Activated CD4-positive, alpha-beta T cell treated with anti-CD3 and anti-CD28 coated beads, Interleukin-2, amount 50 U/mL, for 4 hours (primary cell): ENCODE data around the gene UTF1.

Experiments
- DNase-seq, 2 experiments: peaks; one replicate each; pipeline ENCODE4 v3.0.0-alpha.2; 2020

The UTF1 gene

DNA sequence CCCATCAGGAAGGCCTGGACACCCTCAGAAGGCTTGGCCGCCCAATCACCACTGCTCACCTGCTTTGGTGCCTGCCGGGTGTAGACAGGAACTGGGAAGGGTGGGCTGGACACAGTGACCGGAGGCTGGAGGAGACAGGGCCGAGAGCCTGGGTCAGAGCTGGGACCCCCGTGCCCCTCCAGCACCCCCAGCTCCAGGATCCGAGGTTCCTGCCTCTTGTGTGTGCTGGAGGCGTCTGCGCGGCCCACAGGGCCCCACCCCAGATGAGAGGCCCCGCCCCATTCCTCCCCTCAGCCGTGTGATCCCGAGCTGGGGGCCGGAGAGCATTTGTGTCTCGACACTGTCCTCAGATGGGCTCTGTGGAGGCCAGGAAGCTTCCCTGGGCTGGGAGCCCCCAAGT is 37.3 kb downstream of the UTF1 start:
- no peak for DNase-seq

DNA sequence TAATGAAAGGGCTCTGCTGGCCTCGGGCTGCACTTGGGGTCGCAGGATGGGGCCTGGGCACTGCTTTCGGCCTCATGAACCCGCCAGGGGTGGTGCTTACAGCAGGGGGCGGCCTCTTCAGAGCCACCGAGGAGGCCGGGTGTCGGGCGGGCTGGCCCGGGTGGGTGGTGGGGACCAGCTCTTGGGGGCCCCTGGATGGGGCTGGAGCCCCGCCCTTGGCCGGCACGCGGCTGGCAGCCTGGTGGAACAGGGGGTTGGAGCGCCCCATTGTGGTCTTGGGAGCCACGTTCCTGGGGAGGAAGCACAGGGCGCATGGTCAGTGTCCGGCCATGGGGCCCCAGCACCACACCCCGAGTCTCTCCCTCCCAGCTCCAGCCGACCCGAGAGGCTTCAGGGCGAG is 37.8 kb downstream of the UTF1 start:
- DNase-seq, result no peak

DNA sequence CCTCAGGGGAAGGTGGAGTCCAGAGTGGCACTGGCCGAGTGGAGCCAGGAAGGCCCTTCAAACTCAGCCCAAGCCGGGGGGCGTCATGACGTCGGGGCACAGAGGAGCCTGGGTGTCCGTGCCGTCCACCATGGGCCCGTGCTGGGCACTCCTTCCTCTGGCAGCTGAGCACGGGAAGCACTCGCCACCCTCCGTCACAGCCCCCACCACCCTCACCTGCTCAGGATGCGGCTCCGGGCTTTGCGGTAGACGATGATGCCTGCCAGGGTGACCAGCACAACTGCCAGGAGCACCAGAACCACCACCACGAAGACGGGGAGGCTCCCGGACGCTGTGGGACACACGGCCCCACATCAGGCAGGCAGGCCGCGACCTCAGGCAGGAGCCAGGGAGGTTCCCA is 38.5 kb downstream of the UTF1 start:
- DNase-seq, result no peak

DNA sequence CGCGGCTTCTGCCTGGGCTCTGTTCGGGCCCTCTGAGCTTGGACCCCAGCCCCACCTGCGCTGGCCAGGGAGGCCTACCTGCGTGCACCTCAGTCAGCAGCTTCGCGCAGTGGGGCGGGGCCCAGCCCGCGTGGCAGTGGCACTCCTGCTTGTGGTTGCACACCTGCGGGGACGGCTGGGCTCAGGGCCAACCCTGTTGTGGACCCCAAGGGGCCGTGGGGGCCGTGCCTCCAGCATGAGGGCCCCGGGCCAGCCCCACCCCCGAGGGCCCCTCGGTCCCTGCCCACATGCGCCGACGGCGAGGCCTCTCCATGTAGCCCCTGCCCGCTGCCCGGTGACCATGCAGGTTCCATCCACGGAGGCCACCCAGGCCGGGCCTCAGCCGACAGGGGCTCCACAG is 39.4 kb downstream of the UTF1 start:
- DNase-seq, result no peak

DNA sequence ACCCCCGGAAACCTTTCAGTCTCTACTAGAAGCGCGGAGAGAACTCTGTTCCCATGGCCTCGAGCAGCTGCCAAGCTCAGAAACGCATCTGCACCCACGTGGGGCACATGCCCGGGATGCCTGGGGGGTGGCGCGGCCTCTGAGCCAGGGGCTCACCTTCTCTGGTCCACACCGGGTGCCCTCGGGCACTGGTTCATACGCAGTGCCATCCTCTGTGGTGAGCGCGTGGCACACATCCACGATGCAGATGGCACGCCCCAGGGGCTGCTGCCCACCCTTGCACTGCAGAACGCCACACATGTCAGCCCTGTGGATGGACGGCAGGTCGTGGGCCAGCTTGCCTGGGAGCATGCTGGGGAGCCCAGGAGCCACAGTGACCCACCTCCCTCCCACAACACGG is 40.2 kb downstream of the UTF1 start:
- no peak for DNase-seq

DNA sequence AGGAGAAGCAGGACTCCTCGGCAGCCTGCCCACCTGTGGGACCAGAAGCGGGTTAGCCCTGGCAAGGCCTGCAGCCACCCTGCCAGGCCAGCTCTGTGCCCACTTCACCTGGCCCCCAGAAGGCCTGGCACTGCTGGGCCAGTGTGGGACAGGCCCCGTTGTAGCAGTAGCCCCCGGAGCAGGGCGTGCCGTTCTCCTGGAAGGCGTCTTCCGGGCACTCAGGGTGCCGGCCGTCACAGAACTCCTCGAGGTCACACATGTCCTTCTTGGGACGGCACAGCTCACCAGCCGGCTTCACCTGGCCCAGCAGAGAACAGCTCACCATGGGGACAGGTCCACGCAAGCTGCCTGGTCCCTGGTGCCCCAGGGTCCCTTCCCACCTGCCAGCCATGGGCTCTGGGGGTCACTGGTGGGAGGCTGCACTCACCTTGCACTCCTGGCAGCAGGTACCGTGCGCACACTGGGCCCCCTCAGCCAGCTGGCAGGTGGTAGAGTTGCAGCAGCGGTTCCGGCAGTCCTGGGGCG is 40.8 kb downstream of the UTF1 start:
- DNase-seq, result no peak

DNA sequence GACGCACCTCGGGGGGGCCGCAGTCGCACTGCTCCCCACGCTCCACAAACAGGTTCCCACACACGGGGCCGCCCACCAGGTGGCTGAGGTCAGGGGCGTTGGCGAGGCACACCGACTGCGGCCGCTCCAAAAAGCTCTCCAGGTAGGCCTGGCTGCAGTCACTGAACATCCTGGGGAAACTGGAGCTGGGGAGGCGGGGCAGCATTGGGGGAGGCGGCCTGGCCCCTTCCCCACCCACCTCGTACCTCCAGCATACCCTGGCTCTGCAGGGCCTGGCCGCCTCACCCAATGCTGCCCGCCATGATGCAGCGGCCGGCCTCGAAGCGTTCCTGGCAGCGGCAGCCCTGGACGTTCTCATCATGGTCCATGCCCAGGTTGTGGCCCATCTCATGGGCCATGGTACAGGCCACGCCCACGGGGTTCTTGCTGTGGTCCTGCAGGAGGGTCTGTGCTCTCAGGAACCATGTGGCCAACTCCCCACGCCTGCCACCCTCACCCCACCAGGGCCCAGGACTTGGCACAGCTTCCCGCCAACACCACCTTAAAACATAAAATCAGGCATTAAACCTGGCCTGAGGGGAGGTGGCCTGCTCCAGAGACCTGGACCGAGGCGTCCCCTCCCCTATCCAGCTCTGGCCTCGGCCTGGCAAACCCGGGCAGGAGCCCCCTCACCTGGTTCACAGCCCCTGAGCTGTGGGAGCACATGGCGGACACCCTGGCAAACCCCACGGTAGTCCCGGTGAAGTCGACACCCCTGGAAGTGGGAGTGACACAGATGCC is 41.7 kb downstream of the UTF1 start:
- DNase-seq, result no peak

DNA sequence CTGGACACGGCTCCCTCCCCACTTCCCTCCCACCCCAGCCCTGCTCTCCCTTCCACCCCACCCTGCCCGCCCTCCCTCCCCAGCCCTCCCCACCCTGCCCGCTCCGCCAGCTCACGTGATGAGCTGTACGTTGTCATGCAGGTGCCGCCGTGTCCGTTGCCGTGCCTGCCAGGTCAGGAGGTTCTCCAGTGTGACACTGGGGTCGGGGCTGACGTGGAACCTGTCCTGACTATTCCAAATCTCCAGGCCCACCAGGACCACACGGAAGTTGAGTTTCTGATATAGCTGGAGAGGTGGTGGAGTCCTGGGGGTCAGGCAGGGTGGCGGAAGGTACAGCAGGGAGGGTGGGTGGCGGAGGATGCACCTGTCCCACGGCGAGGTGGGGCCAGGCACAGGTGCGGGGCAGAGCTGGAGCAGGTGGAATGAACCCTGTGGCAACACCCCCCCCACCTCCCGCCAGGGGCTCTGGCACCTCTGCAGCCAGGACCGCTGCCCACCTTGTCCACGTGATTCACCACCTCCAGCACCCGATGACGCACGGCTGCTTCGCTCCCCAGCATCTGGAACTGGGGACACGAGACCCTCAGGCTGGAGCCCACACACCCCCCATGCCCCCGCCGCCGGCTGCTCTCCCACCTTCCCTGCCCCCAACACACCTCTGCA is 42.4 kb downstream of the UTF1 start:
- no peak for DNase-seq

DNA sequence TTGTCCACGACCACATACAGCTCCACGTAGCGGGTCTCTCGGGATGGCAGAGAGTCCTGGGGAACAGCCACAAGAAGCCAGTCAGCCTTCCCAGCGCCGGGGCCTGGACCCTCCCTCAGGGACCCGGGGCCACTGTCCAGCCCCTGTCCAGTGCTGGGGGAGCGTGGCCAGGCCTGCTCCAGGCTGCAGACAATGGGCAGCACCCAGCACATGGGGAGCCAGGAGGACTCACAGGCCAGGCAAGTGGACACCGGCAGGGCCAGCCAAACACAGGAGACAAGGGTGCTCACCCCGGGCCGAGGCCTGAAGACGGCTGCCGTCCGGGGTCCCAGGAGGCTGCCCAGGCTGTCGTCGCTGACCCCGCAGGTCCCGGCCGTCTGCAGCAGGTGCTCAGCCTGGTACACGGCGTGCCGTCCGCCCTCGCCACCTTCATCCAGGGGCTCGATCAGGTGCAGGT is 43.0 kb downstream of the UTF1 start:
- no peak for DNase-seq

DNA sequence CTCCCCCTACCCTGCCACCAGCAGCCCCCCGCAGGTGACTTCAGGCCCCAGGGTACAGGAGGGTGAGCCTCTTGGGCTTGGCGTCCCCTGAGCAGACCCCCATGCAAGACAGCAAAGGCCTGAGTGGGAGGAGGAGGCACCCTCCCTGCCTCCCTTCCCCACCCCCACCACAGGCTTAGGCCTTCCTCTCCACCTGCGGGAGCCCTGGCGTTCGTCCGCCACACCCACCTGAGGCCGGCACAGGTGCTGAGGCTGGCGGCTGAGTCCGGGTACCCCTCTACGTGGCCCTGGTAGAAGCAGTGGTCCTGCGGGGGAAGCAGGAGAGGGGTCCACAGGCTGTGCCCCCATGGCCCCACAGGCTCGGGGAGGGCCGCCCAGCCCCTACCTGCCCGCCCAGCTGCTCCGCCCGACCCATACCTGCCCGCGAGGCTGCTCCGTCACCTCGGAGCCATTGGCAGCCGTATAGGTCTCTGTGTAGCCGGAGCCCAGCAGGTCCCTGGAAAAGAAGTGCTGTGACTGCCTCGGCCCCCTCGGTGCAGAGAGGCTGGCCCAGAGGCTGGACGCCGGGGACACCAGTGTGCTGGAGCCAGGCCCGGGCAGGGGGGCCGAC is 43.6 kb downstream of the UTF1 start:
- DNase-seq, result no peak

DNA sequence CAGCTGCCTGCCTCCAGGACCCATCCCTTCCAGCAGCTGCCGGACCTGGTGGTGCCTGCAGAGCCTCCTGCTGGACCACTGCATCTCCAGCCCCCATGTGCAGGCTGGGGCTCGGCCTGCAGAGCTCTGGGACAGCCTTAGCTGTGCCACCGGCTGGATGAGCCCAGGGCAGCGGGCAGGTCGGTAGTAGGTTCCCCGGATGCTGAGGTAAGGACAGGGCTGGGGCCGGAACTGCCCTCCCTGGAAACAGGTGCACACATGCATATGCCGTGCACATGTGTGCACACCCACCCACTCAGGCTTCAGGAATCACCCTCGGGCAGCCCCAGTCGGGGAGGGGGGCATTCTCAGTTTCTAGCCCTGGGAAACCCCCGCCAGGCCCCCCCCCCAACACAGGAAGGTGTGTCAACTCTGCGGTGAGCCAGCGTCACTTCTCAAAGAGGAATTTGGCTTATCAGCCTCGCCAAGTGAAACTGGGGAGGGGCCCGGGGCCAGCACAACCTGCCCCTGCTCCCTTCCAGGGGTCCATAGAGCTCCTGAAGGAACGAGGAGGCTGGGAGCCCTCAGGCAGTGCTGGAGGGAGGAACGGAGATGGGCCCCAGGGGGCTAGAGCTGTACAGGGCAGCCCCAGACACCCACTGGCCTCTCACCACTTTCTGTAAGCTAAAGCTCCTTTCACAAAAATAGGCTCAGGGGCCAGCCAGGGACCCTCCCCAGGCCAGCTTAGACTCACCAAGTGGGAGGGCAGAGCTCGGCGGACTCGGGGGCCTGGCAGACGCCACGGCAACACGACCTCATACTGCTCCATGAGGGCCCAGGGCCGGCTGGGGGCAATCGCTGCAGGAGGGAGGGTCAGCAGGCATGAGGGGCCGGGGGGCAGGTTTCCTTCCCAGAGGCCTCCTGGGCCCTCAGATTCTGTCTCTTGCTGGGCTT is 45.0 kb downstream of the UTF1 start:
- DNase-seq, result peak; percentile 80 to 82

DNA sequence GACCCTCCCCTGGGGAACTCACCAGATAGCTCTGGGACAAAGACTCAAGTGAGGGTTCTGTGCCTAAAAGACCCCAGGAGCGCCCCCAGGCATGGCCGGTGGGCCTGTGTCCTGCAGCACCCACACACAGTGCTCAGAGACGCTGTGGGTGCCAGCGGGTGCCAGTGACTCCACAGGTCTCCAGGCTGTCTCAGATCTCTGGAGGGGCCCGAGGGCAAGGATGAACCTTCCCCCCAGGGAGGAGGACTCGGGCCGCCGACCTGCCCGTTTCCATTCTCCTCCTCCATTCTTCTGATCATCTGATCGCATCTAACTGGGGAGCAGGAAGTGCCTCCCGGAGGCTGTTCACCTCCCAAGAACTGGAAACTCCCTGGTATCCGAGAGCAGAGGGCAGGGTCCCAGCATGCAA is 45.7 kb downstream of the UTF1 start:
- no peak for DNase-seq

DNA sequence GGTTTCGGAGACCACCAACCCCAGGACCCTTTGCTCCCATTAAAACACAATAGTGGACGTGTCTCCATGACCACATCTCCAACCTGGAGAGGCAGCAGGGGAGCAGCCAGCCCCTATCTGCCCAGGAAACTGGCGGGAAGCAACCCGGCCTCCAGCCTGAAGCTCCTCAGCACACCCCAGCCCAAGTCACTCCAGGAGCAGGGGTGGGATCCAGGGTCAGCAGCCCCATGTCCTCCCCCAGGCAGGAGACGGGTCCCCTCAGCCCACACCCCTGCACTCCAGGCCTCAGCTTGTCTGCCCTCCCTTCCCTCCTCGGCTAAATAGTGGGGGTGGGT is 46.0 kb downstream of the UTF1 start:
- DNase-seq, result no peak

DNA sequence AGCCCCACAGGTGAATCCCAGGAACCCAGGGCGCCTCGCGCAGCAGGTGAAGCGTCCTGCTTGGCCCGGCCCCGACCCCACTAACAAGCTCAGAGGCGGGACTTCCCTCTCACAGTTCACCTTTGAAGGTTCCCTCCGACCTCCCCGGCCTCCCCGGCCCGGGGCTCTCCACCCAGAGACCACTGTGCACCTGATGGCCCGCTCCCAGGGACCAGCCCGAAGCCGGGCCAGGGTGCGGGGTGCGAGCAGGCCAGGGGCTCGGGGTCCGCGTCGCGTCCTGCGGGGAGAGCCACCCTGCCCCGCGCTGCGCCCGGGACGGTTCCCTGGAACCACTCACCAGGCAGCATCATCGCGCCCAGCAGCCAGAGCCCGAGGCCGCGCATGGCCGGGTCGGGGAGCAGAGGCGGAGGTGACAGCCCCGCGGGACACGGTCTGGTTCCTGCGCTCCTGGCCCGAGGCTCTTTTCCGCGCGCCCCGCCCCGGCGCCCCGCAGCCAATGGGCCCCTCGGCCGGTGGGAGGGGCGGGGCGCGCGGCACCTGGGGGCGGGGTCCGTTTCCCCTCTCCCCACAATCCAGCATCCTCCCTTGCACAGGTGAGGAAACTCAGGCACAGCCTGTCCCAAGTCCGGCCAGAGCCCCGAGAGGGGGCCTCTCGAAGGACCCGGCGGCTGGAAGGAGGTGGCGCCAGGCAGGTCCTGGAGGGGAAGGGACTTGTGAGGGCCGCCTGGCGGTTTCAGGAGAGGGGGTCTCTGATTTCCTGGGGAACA is 46.6 kb downstream of the UTF1 start, which contains the start of gene ADAM8:
Gene ADAM8 (minus strand): TSS at position 434 of the 767 bp plus-strand sequence. CDS start 51 bp downstream, at position 383.
- peak; percentile 60 to 61 for DNase-seq

DNA sequence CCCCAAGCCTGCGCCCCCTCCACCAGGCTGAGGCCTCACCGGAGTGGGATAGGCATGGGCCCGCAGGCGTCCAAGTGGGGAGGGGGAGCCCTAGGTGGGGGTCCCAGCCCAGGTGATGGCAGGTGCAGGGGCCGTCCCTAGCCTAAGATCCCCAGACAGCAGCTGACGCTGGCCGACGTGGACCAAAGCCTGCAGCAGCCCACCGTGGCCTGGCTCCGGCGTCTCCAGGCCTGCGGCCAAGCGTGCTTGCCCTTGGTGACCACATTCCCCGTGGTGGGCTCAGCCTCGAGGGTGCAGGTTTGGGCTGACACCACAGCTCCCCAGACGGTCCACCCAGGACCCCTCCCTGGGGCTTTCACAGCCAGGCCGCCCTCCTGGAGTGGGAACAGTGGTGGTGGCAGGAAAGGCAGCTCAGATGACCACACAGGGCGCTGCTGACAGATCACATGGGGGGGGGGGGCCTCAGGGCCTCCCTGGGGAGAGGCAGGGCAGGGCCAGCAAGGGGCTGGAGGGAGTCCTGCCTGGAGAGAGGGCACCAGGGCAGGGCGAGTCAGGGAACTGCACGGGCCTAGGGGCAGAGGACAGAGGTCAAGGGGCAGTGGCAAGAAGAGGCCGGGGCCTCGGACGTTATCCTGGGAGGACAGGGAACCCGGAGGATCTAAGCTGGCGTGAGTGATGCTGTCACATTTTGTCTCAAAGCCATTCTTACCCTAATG is 47.4 kb downstream of the UTF1 start:
- DNase-seq, result no peak

DNA sequence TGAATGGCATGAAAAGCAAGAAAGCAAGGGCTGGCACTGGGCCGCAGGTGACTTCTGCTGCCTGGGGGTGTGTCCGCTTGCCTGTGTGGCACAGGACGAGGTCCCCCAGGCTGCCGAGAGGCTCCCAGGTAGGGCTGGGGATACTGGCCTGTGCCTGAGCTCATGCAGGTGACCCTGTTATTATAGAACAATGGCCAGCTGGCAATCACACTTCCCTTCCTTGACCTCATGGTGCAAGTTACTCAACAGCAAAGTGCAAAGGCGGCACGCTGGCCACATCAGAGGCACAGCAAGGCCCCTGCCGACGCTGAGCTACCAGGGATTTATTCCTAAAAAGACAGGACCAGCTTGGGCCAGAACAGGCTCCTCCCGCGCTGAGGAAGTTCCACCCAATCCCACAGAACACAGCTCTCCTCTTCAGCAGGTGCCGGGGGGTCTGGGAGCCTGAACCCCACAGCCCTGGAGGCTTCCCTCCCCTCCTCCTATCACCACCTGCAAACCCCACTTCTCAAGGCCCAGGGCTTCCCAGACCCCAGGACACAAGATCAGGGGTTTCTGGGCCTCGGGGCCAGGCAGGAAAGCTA is 48.1 kb downstream of the UTF1 start:
- no peak for DNase-seq

DNA sequence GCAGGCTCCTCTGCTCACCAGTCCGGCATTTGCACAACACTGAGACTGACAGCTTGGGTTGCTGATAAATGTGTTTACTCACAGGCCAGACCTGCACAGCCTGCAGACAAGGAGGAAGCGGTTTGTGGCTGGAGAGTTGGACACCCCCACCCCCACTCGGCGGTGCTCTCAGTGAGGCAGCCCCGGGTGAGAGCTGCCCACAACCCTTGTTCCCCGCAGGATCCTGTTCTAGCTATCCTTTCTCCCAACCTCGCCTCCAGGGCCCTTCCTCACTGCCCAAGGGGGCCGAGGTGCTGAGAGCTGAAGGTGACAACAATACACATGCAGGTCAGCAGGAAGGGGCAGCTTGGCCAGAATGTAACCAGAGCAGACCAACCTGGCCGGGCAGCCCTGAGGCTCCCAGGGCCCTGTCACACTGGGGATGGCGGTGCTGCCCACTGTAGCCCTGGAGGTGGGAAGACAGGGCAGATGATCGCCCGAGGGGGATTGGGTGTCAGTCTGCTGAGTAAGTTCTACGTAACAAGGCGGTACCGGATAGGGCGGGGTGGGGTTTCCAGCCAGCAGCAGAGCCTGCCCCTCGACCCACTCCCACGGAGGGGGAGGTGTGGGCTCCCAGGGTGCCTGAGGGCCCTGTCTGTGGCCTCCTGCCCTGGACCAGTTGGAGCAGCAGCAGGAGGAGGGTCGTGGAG is 48.7 kb downstream of the UTF1 start:
- DNase-seq, result peak in 1 of 2 experiments; percentile 38

DNA sequence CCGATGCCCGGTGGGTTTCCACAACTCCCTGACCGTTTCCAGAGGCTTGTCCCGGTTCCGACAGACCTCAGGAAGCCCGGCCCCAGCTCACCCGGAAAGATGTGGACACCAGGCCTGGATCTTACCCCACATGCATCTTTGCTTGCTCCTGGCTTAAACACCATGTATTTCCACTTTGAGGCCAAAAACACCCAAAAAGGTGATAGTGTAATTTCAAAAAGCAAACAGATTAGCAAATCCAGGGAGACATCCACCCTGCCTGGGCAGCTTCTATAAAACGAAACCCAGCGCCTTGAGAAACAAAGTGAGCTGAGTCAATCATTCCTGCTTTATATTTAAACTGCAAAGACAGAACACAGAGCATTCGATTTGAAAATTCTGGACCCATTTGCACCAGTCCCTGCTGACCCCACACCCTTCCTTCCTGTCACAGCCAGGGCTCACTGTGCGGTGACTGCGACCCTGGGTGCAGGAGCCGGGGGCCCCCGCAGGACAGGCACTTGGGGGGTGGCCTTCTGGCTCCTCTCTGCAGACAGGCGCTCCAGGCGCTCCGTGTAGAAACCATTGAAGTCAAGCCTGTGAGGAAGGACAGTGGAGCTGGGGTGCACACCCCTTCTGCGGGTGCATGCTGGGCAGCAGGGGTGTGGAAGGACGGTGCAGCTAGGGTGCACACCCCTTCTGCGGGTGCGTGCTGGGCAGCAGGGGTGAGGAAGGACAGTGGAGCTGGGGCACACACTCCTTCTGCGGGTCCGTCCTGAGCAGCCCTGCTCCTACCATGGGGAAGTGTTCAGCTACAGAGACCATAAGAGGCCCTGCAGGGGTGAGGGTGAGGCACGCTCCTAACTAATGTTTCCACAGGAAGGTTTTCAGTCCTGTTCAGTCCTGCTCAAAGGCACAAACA is 49.6 kb downstream of the UTF1 start:
- DNase-seq, result no peak
